ENCODE measurements around the gene HSPH1. TPM values are rescaled to one million over a fixed set of nuclear protein-coding genes. Genes with fewer than 3 reads are reported as not detected.

HSPH1 gene
- total RNA-seq, 1 experiment from 2014 or later = 145 TPM

GRCh38 chr13:31167490-31167889, 5.8 kb upstream of the HSPH1 start:
- in situ Hi-C loops (cut with HindIII; ENCODE audit: low pct_unique_long_range_greater_than_20kb, low sequenced_read_pairs) = no loop called here
- DNase-seq (ENCODE audit: low read depth, low spot score) (no peak), ATAC-seq (no peak)
- no peak overlapping the region for H3K4me3 ChIP-seq (ENCODE audit: low read depth in 2 of 2, low read length in 2 of 2)
- no peak overlapping the region for H3K27ac ChIP-seq (ENCODE audit: low read length)
- H3K9me3 ChIP-seq (ENCODE audit: control insufficient read depth, insufficient read depth, low read depth, low read length) = no peaks in the 10 kb centered on the region
- H3K4me1 ChIP-seq (ENCODE audit: control insufficient read depth, insufficient read depth, low read length) = peaks cover 9% of the 10 kb centered on the region; the same call in 1 of the 2 replicates
- no peaks in the 10 kb centered on the region; the same call in 1 of the 2 replicates for H3K36me3 ChIP-seq (ENCODE audit: control insufficient read depth, insufficient read depth, low read length)
- TF ChIP-seq CTCF (IDR thresholded peaks at IDR 0.05) (no peak), REST (IDR thresholded peaks at IDR 0.05; ENCODE audit: insufficient read depth in 1 of 2, low read depth in 2 of 2, low read length in 1 of 2) (no peak), POLR2AphosphoS5 (IDR thresholded peaks at IDR 0.05; ENCODE audit: low read depth, low read length) (no peak), SIN3A (IDR thresholded peaks at IDR 0.05; ENCODE audit: borderline replicate concordance, insufficient read depth, low read depth, low read length) (no peak), TCF7L2 (IDR thresholded peaks at IDR 0.05; ENCODE audit: low read depth, low read length) (no peak)
- H3K27me3 ChIP-seq (ENCODE audit: control insufficient read depth, insufficient read depth, low read length) = no peaks in the 10 kb centered on the region
- ChIA-PET POLR2A (no interaction called here), CTCF (no interaction called here)
- intact Hi-C loops (cut with micrococcal nuclease; ENCODE audit: unreplicated experiment) = no loop called here
- BruUV-seq (replicated peaks) = no TSS peak

GRCh38 chr13:31166591-31166990, 4.9 kb upstream of the HSPH1 start:
- Histone ChIP-seq H3K9me3 (ENCODE audit: control insufficient read depth, insufficient read depth, low read depth, low read length) (no peaks in the 10 kb centered on the region), H3K4me3 (ENCODE audit: low read depth in 2 of 2, low read length in 2 of 2) (no peak overlapping the region), H3K27me3 (ENCODE audit: control insufficient read depth, insufficient read depth, low read length) (no peaks in the 10 kb centered on the region), H3K27ac (ENCODE audit: low read length) (no peak overlapping the region), H3K4me1 (ENCODE audit: control insufficient read depth, insufficient read depth, low read length) (peaks cover 6% of the 10 kb centered on the region; the same call in 1 of the 2 replicates), H3K36me3 (ENCODE audit: control insufficient read depth, insufficient read depth, low read length) (no peaks in the 10 kb centered on the region; the same call in 1 of the 2 replicates)
- ATAC-seq (no peak), DNase-seq (ENCODE audit: low read depth, low spot score) (no peak)
- CTCF ChIA-PET = interaction anchor here (0.7 kb wide), 1 partner anchor 453 kb away, joined by 8 read pairs; no protein-coding TSS in a partner anchor
- POLR2A ChIA-PET = interaction anchor here (0.6 kb wide), 1 partner anchor 31 kb away, joined by 12 read pairs; no protein-coding TSS in a partner anchor
- BruUV-seq (replicated peaks) = no TSS peak
- TF ChIP-seq CTCF (IDR thresholded peaks at IDR 0.05) = no peak
- TF ChIP-seq TCF7L2 (IDR thresholded peaks at IDR 0.05; ENCODE audit: low read depth, low read length) = no peak
- TF ChIP-seq REST (IDR thresholded peaks at IDR 0.05; ENCODE audit: insufficient read depth in 1 of 2, low read depth in 2 of 2, low read length in 1 of 2) = no peak
- TF ChIP-seq SIN3A (IDR thresholded peaks at IDR 0.05; ENCODE audit: borderline replicate concordance, insufficient read depth, low read depth, low read length) = no peak
- no peak for TF ChIP-seq POLR2AphosphoS5 (IDR thresholded peaks at IDR 0.05; ENCODE audit: low read depth, low read length)
- intact Hi-C loops (cut with micrococcal nuclease; ENCODE audit: unreplicated experiment) = no loop called here
- in situ Hi-C loops (cut with HindIII; ENCODE audit: low pct_unique_long_range_greater_than_20kb, low sequenced_read_pairs) = no loop called here

All from Panc1 (cell line).